22Rv1 (cell line): ENCODE data around the gene SUPT16H.

Experiments used
- H3K27ac ChIP-seq: fragments of 450-650 bp; 2 replicates; pipeline ENCODE4 v1.5.1; 2017
- ZFX ChIP-seq: fragments of 450-650 bp; IDR thresholded peaks from 2 replicates; pipeline ENCODE4 v1.6.1; 2017; ENCODE audit warnings: antibody characterized with exemption, borderline replicate concordance
- TF ChIP-seq, protein P1 (sequence below): fragments of 450-650 bp; IDR thresholded peaks from 2 replicates; pipeline ENCODE4 v1.5.1; 2017; ENCODE audit warnings: mild to moderate bottlenecking

SUPT16H gene

DNA sequence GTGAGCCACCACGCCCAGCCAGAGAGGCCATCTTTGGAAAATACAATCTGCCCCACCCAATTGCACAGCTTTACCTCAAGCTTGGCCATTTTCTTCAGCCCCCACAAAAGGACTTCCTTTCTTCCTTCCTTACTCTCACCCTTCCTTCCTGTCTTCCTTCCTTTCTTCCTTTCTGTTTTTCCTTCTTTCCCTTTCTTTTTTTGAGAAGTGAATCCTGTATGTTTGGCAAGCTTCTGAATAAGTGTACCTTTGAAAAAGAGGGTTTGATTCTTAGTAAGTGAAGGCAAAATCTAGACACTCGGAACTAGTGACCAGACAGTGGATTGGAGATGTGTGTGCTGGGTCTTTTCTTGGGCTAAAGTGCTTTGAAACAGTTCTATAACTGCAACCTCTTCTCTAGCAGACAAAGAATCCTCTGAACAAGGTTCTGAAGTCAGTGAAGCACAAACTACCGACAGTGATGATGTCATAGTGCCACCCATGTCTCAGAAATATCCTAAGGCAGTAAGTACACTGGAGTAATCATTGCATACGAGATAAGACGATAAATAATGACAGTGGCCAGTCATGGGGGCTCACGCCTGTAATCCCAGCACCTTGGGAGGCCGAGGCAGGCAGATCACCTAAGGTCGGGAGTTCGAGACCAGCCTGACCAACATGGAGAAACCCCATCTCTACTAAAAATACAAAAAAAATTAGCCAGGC, 49.5 kb downstream of the SUPT16H start:
- TF ChIP-seq, protein P1, sequence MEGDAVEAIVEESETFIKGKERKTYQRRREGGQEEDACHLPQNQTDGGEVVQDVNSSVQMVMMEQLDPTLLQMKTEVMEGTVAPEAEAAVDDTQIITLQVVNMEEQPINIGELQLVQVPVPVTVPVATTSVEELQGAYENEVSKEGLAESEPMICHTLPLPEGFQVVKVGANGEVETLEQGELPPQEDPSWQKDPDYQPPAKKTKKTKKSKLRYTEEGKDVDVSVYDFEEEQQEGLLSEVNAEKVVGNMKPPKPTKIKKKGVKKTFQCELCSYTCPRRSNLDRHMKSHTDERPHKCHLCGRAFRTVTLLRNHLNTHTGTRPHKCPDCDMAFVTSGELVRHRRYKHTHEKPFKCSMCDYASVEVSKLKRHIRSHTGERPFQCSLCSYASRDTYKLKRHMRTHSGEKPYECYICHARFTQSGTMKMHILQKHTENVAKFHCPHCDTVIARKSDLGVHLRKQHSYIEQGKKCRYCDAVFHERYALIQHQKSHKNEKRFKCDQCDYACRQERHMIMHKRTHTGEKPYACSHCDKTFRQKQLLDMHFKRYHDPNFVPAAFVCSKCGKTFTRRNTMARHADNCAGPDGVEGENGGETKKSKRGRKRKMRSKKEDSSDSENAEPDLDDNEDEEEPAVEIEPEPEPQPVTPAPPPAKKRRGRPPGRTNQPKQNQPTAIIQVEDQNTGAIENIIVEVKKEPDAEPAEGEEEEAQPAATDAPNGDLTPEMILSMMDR = no peak
- no peak for TF ChIP-seq ZFX
- H3K27ac ChIP-seq = no peak overlapping the region

DNA sequence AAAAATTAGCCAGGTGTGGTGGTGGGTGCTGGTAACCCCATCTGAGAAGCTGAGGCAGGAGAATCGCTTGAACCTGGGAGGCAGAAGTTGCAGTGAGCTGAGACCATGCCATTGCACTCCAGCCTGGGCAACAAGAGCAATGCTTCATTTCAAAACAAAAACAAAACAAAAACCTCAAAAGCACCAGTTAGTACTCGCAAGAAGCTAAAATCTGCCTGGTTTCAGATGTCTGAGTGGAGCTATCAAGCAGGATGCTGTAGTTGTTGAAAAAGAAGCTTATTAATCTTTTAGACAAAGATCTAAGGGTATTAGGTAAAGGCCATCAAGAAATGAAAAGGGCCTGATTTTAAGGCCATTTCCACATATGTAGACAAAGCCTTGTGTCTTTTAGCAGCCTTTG, 50.9 kb downstream of the SUPT16H start:
- TF ChIP-seq, protein P1 = no peak
- TF ChIP-seq ZFX = no peak
- H3K27ac ChIP-seq = no peak overlapping the region

DNA sequence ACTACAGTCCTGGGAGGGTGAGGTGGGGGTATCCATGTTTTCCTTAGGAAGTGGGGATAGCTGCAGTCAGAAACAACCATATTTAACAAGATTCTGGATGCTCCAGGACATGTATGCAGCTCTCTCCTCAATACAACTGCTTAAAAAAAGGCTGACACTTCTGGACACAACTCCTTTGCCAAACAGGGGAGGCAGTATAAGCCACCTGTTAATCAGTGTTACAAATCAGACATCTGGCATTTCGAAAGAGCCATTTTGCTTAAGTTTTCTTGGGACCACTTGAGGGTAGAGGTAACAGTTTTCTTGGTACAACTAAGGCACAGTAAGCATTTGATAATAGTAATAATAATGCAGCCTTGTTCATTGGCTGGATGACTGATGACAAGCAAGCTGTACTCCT, 56.8 kb downstream of the SUPT16H start:
- no peak overlapping the region for H3K27ac ChIP-seq
- TF ChIP-seq, protein P1 = no peak
- no peak for TF ChIP-seq ZFX

DNA sequence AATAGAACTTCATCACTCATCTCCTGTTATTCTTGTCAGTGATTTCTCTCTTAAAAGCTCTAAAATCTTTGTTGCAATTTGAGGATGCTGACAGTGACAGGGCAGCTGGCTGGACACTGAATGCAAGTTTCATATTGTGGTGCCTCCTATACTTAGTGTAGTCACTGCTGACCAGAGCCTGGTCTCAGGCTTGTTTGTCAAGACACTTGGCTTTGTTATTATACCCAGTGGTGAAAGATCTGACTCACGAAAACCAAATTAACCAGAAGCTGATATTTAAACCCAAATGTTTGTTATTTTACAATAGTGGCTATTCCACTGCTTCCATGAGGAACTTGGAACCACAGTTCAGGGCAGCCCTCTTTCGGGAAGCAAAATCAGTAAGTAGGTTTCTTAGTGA, 61.1 kb downstream of the SUPT16H start:
- no peak overlapping the region for H3K27ac ChIP-seq
- TF ChIP-seq, protein P1 = no peak
- no peak for TF ChIP-seq ZFX

DNA sequence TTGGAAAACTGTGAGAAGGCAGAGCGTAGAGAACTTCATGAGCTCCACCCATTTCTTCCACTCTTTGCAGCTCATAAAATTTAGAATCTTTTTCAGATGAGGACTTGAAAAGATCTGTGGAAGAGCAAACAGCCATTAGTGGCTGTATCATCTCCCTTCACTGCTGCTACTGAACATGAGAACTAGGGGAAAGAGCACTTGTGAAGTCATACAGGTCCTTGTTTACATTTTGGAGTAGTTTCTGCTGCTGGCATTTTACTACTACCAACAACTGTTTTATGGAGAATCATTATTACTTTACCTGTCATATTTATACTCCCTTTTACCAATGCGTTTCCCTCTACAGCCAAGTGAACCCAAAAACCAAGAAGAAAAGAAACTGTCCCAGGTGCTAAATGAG, 62.9 kb downstream of the SUPT16H start:
- TF ChIP-seq ZFX = no peak
- TF ChIP-seq, protein P1 = no peak

DNA sequence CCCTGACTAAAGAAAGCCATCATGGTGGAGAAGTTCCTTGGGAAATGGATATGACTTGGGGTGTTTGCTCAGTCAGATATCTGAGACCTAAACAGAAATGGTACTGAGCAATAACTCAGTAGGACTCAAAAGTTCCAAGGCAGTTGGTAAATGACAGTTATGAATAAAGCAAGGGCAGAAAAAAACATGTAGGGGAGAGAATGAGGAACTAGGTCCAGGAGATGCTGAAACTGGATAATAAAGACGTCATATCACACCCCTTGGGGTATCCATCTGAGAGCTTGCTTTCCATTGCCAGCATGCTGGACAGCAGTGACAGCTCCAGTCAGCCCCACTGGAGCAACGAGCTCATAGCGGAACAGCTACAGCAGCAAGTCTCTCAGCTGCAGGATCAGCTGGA, 66.4 kb downstream of the SUPT16H start:
- no peak overlapping the region for H3K27ac ChIP-seq
- TF ChIP-seq ZFX = no peak
- TF ChIP-seq, protein P1 = no peak

More for the DNA sequence above, 62.9 kb downstream of the SUPT16H start:
- H3K27ac ChIP-seq = no peak overlapping the region

DNA sequence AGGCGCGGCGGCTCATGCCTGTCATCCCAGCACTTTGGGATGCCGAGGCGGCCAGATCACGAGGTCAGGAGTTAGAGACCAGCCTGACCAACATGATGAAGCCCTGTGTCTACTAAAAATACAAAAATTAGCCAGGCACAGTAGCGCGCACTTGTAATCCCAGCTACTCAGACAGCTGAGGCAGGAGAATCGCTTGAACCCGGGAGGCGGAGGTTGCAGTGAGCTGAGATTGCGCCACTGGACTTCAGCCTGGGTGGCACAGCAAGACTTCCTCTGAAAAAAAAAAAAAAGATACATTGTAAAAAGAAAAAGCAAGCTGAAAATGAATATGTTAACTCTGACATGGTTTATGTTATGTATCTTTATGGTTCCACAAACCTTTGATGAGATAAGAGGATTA, 70.3 kb downstream of the SUPT16H start:
- H3K27ac ChIP-seq = no peak overlapping the region
- no peak for TF ChIP-seq ZFX
- TF ChIP-seq, protein P1 = no peak
